MCF 10A (cell line): ENCODE results near the gene SLC1A1. TPM values are rescaled to one million over a fixed set of nuclear protein-coding genes. Genes with fewer than 3 reads are reported as not detected.
"Not testable (repeated sequence)": the region's sequence is repeated elsewhere in the genome, so short reads cannot be mapped to it uniquely, and the experiment has no call there.

Source experiments
- BruUV-seq: library from RNA; stranded (reverse); fragments of 400-500 nt; replicated peaks from 2 replicates; lab custom pipeline; 2021; lab: Mats Ljungman, UMichigan
- CTCF ChIA-PET: fragments of 300-600 bp; sonication (Branson Sonifier 250); formaldehyde crosslinking; extraction: SDS; loops from one replicate; lab custom pipeline; 2021; ENCODE audit warnings: antibody characterized with exemption, inconsistent platforms; lab: Yijun Ruan, JAX
- POLR2A ChIA-PET: fragments of 300-600, 350-650 bp; sonication (Branson Sonifier 250); formaldehyde crosslinking; extraction: SDS; loops from one replicate; lab custom pipeline; 2020; ENCODE audit warnings: antibody characterized with exemption, inconsistent platforms; lab: Yijun Ruan, JAX
- DNase-seq: peaks from one replicate; pipeline ENCODE4 v3.0.0-alpha.2; 2018; ENCODE audit not compliant: unreplicated experiment
- H3K27ac Mint-ChIP-seq: one replicate; pipeline ENCODE4 v1.8.0; 2022; ENCODE audit warnings: mild to moderate bottlenecking, low read depth, mixed read lengths; ENCODE audit not compliant: unreplicated experiment
- H3K27me3 Mint-ChIP-seq: one replicate; pipeline ENCODE4 v1.8.0; 2022; ENCODE audit warnings: mixed read lengths; ENCODE audit not compliant: insufficient read depth, unreplicated experiment
- H3K36me3 Mint-ChIP-seq: one replicate; pipeline ENCODE4 v1.8.0; 2022; ENCODE audit warnings: mild to moderate bottlenecking, moderate library complexity, mixed read lengths; ENCODE audit not compliant: insufficient read depth, unreplicated experiment
- H3K4me1 Mint-ChIP-seq: one replicate; pipeline ENCODE4 v1.8.0; 2022; ENCODE audit warnings: mixed read lengths; ENCODE audit not compliant: insufficient read depth, unreplicated experiment
- H3K4me3 Mint-ChIP-seq: one replicate; pipeline ENCODE4 v1.8.0; 2022; ENCODE audit warnings: mild to moderate bottlenecking, moderate library complexity, mixed read lengths; ENCODE audit not compliant: unreplicated experiment
- H3K9me3 Mint-ChIP-seq: one replicate; pipeline ENCODE4 v1.8.0; 2022; ENCODE audit warnings: mixed read lengths; ENCODE audit not compliant: unreplicated experiment
- CTCF ChIP-seq: fragments of 200-600 bp; IDR thresholded peaks from one replicate; pipeline ENCODE4 v1.8.0; 2022; ENCODE audit warnings: antibody characterized with exemption, mild to moderate bottlenecking; ENCODE audit not compliant: unreplicated experiment
- intact Hi-C: fragments of 100-400 bp; cut with micrococcal nuclease; formaldehyde crosslinking; loops from 2 replicates; pipeline ENCODE4 v1.14.1; 2022
- total RNA-seq: library from RNA; stranded (reverse); gene quantifications from 2 replicates; pipeline ENCODE4 v1.2.3, GENCODE V29; 2022

SLC1A1 gene
- total RNA-seq, 1 experiment from 2014 or later: 0.16 TPM

GRCh38 chr9:4600368-4600767, 110.1 kb downstream of the SLC1A1 start:
- no peak for DNase-seq
- peaks cover 13% of the 10 kb centered on the region for H3K36me3 Mint-ChIP-seq
- ChIA-PET CTCF (interaction anchor here (0.6 kb wide), 2 partner anchors 26 to 1022 kb away, joined by 3 read pairs; no protein-coding TSS in a partner anchor), POLR2A (no interaction called here)
- no peak overlapping the region for H3K4me3 Mint-ChIP-seq
- no TSS peak for BruUV-seq
- no peak overlapping the region for H3K27ac Mint-ChIP-seq
- H3K4me1 Mint-ChIP-seq: no peaks in the 10 kb centered on the region
- H3K9me3 Mint-ChIP-seq: no peaks in the 10 kb centered on the region
- intact Hi-C loops: loop anchor here (5.0 kb wide), 2 partner anchors 142 to 387 kb away; partner anchors contain the start of genes AK3 and JAK2
- H3K27me3 Mint-ChIP-seq: no peaks in the 10 kb centered on the region
- no peak for TF ChIP-seq CTCF

GRCh38 chr9:4603830-4604229, 113.6 kb downstream of the SLC1A1 start:
- intact Hi-C loops: loop anchor here (1.0 to 5.0 kb wide), 3 partner anchors 138 to 383 kb away; partner anchors contain the start of genes AK3 and JAK2
- Mint-ChIP-seq H3K27me3 (no peaks in the 10 kb centered on the region), H3K27ac (no peak overlapping the region), H3K4me1 (no peaks in the 10 kb centered on the region), H3K9me3 (no peaks in the 10 kb centered on the region), H3K36me3 (peaks cover 13% of the 10 kb centered on the region), H3K4me3 (no peak overlapping the region)
- no peak for DNase-seq
- ChIA-PET POLR2A (no interaction called here), CTCF (interaction anchor here (0.6 to 2.7 kb wide), 14 partner anchors 10 to 780 kb away, joined by 3 to 20 read pairs (median 5); partner anchors contain the start of gene PLPP6)
- no peak for TF ChIP-seq CTCF
- no TSS peak for BruUV-seq

- Mint-ChIP-seq H3K4me1 (no peaks in the 10 kb centered on the region), H3K4me3 (no peak overlapping the region), H3K27ac (no peak overlapping the region), H3K36me3 (peaks cover 13% of the 10 kb centered on the region), H3K9me3 (no peaks in the 10 kb centered on the region), H3K27me3 (no peaks in the 10 kb centered on the region)
- peak; percentile 82 for DNase-seq
- intact Hi-C loops: loop anchor here (1.0 to 5.0 kb wide), 3 partner anchors 138 to 383 kb away; partner anchors contain the start of genes AK3 and JAK2
- no TSS peak for BruUV-seq
- ChIA-PET CTCF (interaction anchor here (0.6 to 2.7 kb wide), 27 partner anchors 9 to 966 kb away, joined by 3 to 20 read pairs (median 3); partner anchors contain the start of gene PLPP6), POLR2A (no interaction called here)
- TF ChIP-seq CTCF: peak; percentile 61
Measured at GRCh38 chr9:4604678-4605095, 114.4 kb downstream of the SLC1A1 start.

GRCh38 chr9:4606033-4606432, 115.8 kb downstream of the SLC1A1 start:
- H3K27ac Mint-ChIP-seq, intact Hi-C loops, DNase-seq, H3K4me3 Mint-ChIP-seq, H3K27me3 Mint-ChIP-seq, BruUV-seq, H3K9me3 Mint-ChIP-seq, POLR2A ChIA-PET, H3K4me1 Mint-ChIP-seq: not testable (repeated sequence)
- H3K36me3 Mint-ChIP-seq: peaks cover 13% of the 10 kb centered on the region
- CTCF ChIA-PET: interaction anchor here (0.7 to 0.8 kb wide), 2 partner anchors 79 to 958 kb away, joined by 3 read pairs; no protein-coding TSS in a partner anchor
